Fibroblast of the aortic adventitia (primary cell): ENCODE measurements around the gene ERC2. TPM values are rescaled to one million over a fixed set of nuclear protein-coding genes. Genes with fewer than 3 reads are reported as not detected.

Experiments
- DNase-seq: peaks from one replicate; pipeline ENCODE4 v3.0.0-alpha.2; 2010; ENCODE audit warnings: low read depth
- H3K4me3 ChIP-seq: 2 replicates; pipeline ENCODE4 v1.5.1; 2011; ENCODE audit warnings: low read depth, mild to moderate bottlenecking, control low read depth, low read length, moderate library complexity
- total RNA-seq: library from RNA; depleted of rRNA; stranded (reverse); fragments of >200 nt; gene quantifications from 2 replicates; pipeline ENCODE4 v1.2.3, GENCODE V29; 2012; ENCODE audit warnings: low replicate concordance
- TF ChIP-seq, protein P1 (sequence below): IDR thresholded peaks from 2 replicates; pipeline ENCODE4 v1.5.1; 2011; ENCODE audit warnings: mild to moderate bottlenecking, low read length, control low read depth, inconsistent platforms; ENCODE audit not compliant: insufficient read depth

The ERC2 gene
- total RNA-seq, 1 donor: 0.09 TPM

GRCh38 chr3:56254835-56255234 is 213.4 kb downstream of the ERC2 start:
- no peak overlapping the region for H3K4me3 ChIP-seq
- TF ChIP-seq, protein P1, sequence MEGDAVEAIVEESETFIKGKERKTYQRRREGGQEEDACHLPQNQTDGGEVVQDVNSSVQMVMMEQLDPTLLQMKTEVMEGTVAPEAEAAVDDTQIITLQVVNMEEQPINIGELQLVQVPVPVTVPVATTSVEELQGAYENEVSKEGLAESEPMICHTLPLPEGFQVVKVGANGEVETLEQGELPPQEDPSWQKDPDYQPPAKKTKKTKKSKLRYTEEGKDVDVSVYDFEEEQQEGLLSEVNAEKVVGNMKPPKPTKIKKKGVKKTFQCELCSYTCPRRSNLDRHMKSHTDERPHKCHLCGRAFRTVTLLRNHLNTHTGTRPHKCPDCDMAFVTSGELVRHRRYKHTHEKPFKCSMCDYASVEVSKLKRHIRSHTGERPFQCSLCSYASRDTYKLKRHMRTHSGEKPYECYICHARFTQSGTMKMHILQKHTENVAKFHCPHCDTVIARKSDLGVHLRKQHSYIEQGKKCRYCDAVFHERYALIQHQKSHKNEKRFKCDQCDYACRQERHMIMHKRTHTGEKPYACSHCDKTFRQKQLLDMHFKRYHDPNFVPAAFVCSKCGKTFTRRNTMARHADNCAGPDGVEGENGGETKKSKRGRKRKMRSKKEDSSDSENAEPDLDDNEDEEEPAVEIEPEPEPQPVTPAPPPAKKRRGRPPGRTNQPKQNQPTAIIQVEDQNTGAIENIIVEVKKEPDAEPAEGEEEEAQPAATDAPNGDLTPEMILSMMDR: peak; percentile 47
- DNase-seq: no peak

GRCh38 chr3:56253941-56254665 is 214.2 kb downstream of the ERC2 start:
- TF ChIP-seq, protein P1: no peak
- no peak for DNase-seq
- no peak overlapping the region for H3K4me3 ChIP-seq

DNA sequence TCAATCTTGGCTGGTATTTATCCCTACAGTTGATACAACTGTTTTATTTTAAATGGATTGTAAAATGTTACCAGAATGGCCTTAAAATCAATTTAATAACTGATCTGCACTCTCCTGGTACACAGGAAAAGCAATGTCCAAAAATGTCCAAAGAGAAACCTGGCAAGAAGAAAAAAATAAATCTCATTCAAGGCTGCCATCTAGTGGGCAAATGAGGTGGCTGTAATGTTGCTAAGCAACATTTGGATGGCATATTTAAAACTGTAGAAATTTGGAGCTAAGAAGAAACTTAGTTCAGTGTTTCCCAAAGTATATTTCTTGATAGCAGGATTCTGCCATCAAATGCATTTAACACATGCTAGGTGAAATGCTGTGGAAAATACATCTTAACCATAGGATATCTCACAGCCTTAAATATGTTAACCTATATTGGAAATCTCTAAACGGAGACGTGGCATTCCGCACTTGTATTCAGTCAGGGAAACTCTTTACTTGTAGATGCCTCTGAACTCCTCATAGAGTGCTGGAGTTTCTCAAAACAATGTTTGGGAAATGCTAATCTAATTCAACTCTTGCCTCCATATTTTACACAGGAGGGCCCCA is 216.8 kb downstream of the ERC2 start:
- H3K4me3 ChIP-seq: no peak overlapping the region
- TF ChIP-seq, protein P1: peak; percentile 77
- DNase-seq: peak; percentile 77

GRCh38 chr3:56248021-56248420 is 220.2 kb downstream of the ERC2 start:
- H3K4me3 ChIP-seq: no peak overlapping the region
- DNase-seq: no peak

GRCh38 chr3:56238299-56238698 is 230.0 kb downstream of the ERC2 start:
- no peak for DNase-seq
- no peak overlapping the region for H3K4me3 ChIP-seq
- TF ChIP-seq, protein P1: no peak

More at GRCh38 chr3:56248021-56248420, 220.2 kb downstream of the ERC2 start:
- TF ChIP-seq, protein P1: no peak

- no peak for DNase-seq
These were observed 234.5 kb downstream of the ERC2 start for GRCh38 chr3:56233742-56234141.

More at GRCh38 chr3:56233742-56234141, 234.5 kb downstream of the ERC2 start:
- TF ChIP-seq, protein P1: no peak
- no peak overlapping the region for H3K4me3 ChIP-seq
